ENCODE data around the gene EXOC6. TPM values are rescaled to one million over a fixed set of nuclear protein-coding genes. Genes with fewer than 3 reads are reported as not detected.

EXOC6 gene
- total and polyA plus RNA-seq, 2 of the 13 experiments (the other 11 are each of a cell fraction or from before 2014, with no cell fraction given): 22.2 to 29.2 TPM

GRCh38 chr10:93073539-93074146, 225.3 kb downstream of the EXOC6 start, which contains the start of gene CYP26A1 (continued):
- peak; percentile 13 for TF ChIP-seq RBM39 (IDR thresholded peaks at IDR 0.05; ENCODE audit: low read depth, low read length, poor library complexity, severe bottlenecking)
- no peak for TF ChIP-seq HMGXB4 (CRISPR knock-in tag; IDR thresholded peaks at IDR 0.05; ENCODE audit: borderline replicate concordance in 1 of 2, low read depth in 1 of 2)
- TF ChIP-seq ZSCAN5A (CRISPR knock-in tag; IDR thresholded peaks at IDR 0.05; ENCODE audit: borderline replicate concordance): no peak
- 0 out of 2 replicates have a peak, but pooled peaks have one; percentile 24 for TF ChIP-seq RBFOX2 (IDR thresholded peaks at IDR 0.05; ENCODE audit: low read depth, low read length)
- TF ChIP-seq ZNF687 (CRISPR knock-in tag; IDR thresholded peaks at IDR 0.05): peak; percentile 54
- TF ChIP-seq MAX (IDR thresholded peaks at IDR 0.05): no peak
- TF ChIP-seq GABPB1 (CRISPR knock-in tag; IDR thresholded peaks at IDR 0.05): 0 out of 2 replicates have a peak, but pooled peaks have one; percentile 8
- peak; percentile 10; the same call in 1 of the 2 replicates for TF ChIP-seq KDM5B (CRISPR knock-in tag; IDR thresholded peaks at IDR 0.05; ENCODE audit: borderline replicate concordance)
- no peak for TF ChIP-seq ZBTB40 (IDR thresholded peaks at IDR 0.05)
- TF ChIP-seq ZBTB40 (CRISPR knock-in tag; IDR thresholded peaks at IDR 0.05): no peak
